HUES48 (cell line): Measurements from ENCODE around the gene POLR1B.
"Not testable (repeated sequence)": the region's sequence is repeated elsewhere in the genome, so short reads cannot be mapped to it uniquely, and the experiment has no call there.

Source experiments
- H3K27ac ChIP-seq: one replicate; pipeline ENCODE4 v1.7.0; 2013; ENCODE audit warnings: low read depth, low read length, inconsistent platforms
- H3K27me3 ChIP-seq: 2 replicates; pipeline ENCODE4 v1.6.1; 2013; ENCODE audit warnings: mild to moderate bottlenecking, low read length; ENCODE audit not compliant: control insufficient read depth, insufficient read depth
- H3K36me3 ChIP-seq: 2 replicates; pipeline ENCODE4 v1.6.1; 2013; ENCODE audit warnings: low read length; ENCODE audit not compliant: control insufficient read depth, insufficient read depth
- H3K4me1 ChIP-seq: 2 replicates; pipeline ENCODE4 v1.6.1; 2013; ENCODE audit warnings: mild to moderate bottlenecking, low read length; ENCODE audit not compliant: control insufficient read depth, insufficient read depth
- H3K4me3 ChIP-seq: 2 replicates; pipeline ENCODE4 v1.5.1; 2013; ENCODE audit warnings: mild to moderate bottlenecking, low read depth, low read length
- H3K9ac ChIP-seq: 2 replicates; pipeline ENCODE4 v1.6.1; 2013; ENCODE audit warnings: mild to moderate bottlenecking, low read depth, low read length, moderate library complexity
- H3K9me3 ChIP-seq: 2 replicates; pipeline ENCODE4 v1.6.1; 2013; ENCODE audit warnings: low read length; ENCODE audit not compliant: control insufficient read depth, insufficient read depth

The POLR1B gene

GRCh38 chr2:112519506-112519905, 22.8 kb upstream of the POLR1B start:
- Histone ChIP-seq H3K36me3 (peaks cover 48% of the 10 kb centered on the region), H3K27ac (no peak overlapping the region), H3K4me3 (no peak overlapping the region), H3K4me1 (no peaks in the 10 kb centered on the region), H3K9me3 (peaks cover 2% of the 10 kb centered on the region), H3K27me3 (no peaks in the 10 kb centered on the region), H3K9ac (no peak overlapping the region)

DNA sequence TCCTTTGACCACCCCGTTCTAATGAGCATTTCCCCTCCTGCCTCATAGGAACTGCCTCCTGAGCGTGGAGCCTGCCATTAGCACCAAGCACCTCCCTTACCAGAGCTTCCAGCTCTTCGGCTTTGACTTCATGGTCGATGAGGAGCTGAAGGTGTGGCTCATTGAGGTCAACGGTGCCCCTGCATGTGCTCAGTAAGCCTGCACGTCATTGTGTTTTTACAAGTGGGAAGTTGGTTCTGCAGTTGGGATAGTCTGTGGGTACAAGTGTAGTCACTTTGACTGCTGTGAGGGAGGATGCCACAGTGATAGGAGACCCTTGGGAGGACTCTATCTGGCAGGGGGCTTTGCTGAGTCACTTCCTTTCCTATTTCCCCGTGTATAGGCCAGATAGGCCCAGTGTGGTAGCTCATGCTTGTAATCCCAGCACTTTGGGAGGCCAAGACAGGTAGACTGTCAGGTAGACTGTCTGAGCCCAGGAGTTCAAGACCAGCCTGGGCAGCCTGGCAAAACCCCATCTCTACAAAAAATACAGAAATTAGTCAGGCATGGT, 22.0 kb upstream of the POLR1B start:
- H3K27ac ChIP-seq, result no peak overlapping the region
- H3K9me3 ChIP-seq, result no peaks in the 10 kb centered on the region
- no peaks in the 10 kb centered on the region for H3K4me1 ChIP-seq
- H3K27me3 ChIP-seq, result no peaks in the 10 kb centered on the region
- H3K36me3 ChIP-seq, result peaks cover 41% of the 10 kb centered on the region
- H3K9ac ChIP-seq, result no peak overlapping the region
- no peak overlapping the region for H3K4me3 ChIP-seq

- H3K9me3 ChIP-seq, result no peaks in the 10 kb centered on the region
- H3K36me3 ChIP-seq, result peaks cover 42% of the 10 kb centered on the region
- H3K27ac ChIP-seq, result no peak overlapping the region
- no peak overlapping the region for H3K4me3 ChIP-seq
- no peak overlapping the region for H3K9ac ChIP-seq
- H3K4me1 ChIP-seq, result no peaks in the 10 kb centered on the region
- no peaks in the 10 kb centered on the region for H3K27me3 ChIP-seq
These were observed 18.9 kb upstream of the POLR1B start for GRCh38 chr2:112523291-112523777.

DNA sequence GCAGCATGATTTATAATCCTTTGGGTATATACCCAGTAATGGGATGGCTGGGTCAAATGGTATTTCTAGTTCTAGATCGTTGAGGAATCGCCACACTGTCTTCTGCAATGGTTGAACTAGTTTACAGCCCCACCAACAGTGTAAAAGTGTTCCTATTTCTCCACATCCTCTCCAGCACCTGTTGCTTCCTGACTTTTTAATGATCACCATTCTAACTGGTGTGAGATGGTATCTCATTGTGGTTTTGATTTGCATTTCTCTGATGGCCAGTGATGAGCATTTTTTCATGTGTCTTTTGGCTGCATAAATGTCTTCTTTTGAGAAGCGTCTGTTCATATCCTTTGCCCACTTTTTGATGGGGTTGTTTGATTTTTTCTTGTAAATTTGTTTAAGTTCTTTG, 18.0 kb upstream of the POLR1B start:
- not testable (repeated sequence) for H3K27ac ChIP-seq, H3K9me3 ChIP-seq, H3K4me3 ChIP-seq, H3K4me1 ChIP-seq, H3K9ac ChIP-seq, H3K27me3 ChIP-seq
- H3K36me3 ChIP-seq, result peaks cover 47% of the 10 kb centered on the region

- H3K4me1 ChIP-seq, result no peaks in the 10 kb centered on the region
- no peak overlapping the region for H3K4me3 ChIP-seq
- H3K9ac ChIP-seq, result no peak overlapping the region
- H3K27me3 ChIP-seq, result no peaks in the 10 kb centered on the region
- no peaks in the 10 kb centered on the region for H3K9me3 ChIP-seq
- no peak overlapping the region for H3K27ac ChIP-seq
- H3K36me3 ChIP-seq, result peaks cover 45% of the 10 kb centered on the region
These were observed 13.7 kb upstream of the POLR1B start for GRCh38 chr2:112528541-112528940.

DNA sequence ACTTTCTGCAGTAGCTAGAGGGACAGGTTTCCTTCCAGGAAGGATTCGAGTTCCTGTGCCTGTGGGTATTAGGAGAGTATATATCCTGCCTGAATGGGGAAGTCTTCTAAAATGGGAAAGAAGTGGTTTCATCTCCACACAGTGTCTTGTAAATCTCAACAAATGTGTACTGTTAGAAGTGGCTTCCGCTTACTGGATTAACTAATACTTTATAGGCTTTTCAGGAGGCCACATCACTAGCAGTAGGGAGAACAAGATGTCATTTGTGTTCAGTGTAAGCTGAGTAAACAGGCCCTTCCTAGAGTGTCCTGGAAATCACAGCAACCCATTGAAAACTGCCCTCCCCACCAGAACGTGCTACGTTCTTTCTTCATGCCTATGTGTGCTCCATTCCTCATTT, 12.5 kb upstream of the POLR1B start:
- Histone ChIP-seq H3K4me1 (no peaks in the 10 kb centered on the region), H3K9ac (no peak overlapping the region), H3K9me3 (no peaks in the 10 kb centered on the region), H3K27ac (no peak overlapping the region), H3K36me3 (peaks cover 45% of the 10 kb centered on the region), H3K27me3 (no peaks in the 10 kb centered on the region), H3K4me3 (no peak overlapping the region)

DNA sequence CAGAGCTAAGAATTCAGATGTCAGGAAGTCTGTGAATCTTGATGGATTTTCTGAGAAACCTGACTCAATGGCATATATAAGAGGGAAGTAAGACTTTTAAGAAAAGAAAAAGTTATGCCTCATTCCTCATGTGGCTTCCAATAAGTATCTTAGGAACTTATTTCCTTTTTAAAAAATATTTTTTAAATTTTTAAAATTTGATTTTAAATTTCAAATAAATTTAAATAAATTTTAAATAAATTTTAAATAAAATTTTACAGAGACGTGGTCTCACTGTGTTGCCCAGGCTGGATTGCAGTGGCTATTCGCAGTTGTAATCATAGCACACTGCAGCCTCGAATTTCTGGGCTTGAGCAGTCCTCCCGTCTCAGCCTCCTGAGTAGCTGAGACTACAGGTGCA, 11.5 kb upstream of the POLR1B start:
- Histone ChIP-seq H3K9ac (no peak overlapping the region), H3K36me3 (peaks cover 45% of the 10 kb centered on the region)

DNA sequence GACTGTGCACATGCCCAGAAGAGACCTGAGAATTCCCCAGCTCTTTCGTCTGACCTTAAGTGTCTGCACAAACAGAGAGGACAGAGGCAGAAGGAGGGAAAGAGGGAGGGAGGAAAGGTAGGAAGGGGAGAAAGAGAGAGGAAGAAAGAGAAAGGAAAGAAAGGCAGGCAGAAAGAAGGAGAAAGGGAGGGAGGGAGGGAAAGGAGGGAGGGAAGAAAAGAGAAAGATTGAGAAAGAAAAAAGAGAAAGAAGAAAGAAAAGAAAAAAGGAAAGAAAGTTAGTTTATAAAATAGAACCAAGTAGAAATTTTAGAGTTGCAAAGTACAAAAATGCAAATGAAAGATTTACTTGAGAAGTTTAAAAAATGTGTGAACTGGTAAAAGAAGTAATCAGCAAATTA, 7.4 kb upstream of the POLR1B start:
- H3K36me3 ChIP-seq, result peaks cover 30% of the 10 kb centered on the region
- no peaks in the 10 kb centered on the region for H3K27me3 ChIP-seq
- no peak overlapping the region for H3K27ac ChIP-seq
- H3K4me1 ChIP-seq, result no peaks in the 10 kb centered on the region
- H3K9me3 ChIP-seq, result no peaks in the 10 kb centered on the region
- no peak overlapping the region for H3K4me3 ChIP-seq
- H3K9ac ChIP-seq, result no peak overlapping the region

More for the DNA sequence above, 11.5 kb upstream of the POLR1B start:
- H3K4me3 ChIP-seq, result no peak overlapping the region
- no peaks in the 10 kb centered on the region for H3K9me3 ChIP-seq
- no peaks in the 10 kb centered on the region for H3K27me3 ChIP-seq
- H3K4me1 ChIP-seq, result no peaks in the 10 kb centered on the region
- no peak overlapping the region for H3K27ac ChIP-seq

DNA sequence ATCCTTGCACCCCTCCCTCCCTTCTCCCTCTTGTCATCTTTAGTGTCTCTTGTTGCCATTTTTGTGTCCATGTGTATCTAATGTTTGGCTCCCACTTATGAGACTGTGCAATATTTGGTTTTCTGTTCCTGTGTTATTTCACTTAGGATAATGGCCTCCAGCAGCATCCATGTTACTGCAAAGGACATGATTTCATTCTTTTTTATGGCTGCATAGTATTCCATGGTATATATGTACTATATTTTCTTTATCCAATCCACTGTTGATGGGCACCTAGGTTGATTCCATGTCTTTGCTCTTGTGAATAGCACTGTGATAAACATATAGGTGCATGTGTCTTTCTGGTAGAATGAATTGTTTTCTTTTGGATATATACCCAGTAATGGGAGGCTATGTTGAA, 5.6 kb upstream of the POLR1B start:
- not testable (repeated sequence) for H3K4me1 ChIP-seq, H3K27ac ChIP-seq
- H3K36me3 ChIP-seq, result peaks cover 14% of the 10 kb centered on the region

DNA sequence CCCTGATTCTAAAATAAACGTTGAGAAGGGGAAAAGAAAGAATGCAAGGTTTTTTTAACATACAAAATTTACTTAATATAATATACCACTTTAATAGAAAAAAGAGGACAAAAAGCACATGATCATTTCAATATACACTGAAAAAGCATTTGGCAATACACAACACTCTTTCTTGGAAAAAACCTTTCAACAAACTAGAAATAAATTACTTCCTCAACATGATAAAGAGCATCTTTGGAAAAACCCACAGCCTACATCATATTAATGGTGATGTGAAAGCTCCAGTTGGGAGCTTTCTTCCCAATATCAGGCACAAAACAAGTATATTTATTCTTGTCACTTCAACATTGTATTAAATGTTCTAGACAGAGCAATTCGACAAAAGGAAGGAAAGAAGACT, 3.0 kb upstream of the POLR1B start:
- H3K4me1 ChIP-seq, result 0 out of 2 replicates have a peak, but pooled peaks cover 5% of the 10 kb centered on the region
- H3K9ac ChIP-seq, result no peak overlapping the region
- H3K27me3 ChIP-seq, result no peaks in the 10 kb centered on the region
- no peak overlapping the region for H3K27ac ChIP-seq
- H3K9me3 ChIP-seq, result no peaks in the 10 kb centered on the region
- no peak overlapping the region for H3K4me3 ChIP-seq
- no peaks in the 10 kb centered on the region for H3K36me3 ChIP-seq

More for the DNA sequence above, 5.6 kb upstream of the POLR1B start:
- H3K9ac ChIP-seq, H3K27me3 ChIP-seq, H3K9me3 ChIP-seq, H3K4me3 ChIP-seq: not testable (repeated sequence)

DNA sequence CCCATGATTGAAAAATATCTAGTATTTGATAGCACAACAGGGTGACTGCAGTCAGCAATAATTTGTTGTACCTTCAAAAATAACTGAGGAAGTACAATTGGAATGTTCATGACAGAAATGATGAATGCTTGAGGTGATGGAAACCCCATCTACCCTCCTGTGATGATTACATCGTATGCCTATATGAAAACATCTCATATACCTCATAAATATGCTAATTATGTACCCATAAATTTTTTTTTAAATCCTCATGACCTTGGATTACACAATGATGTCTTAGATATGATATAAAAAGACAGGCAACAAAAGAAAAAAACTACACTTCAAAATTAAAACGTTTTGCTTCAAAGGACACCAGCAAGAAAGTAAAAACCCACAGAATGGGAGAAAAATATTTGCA, 1.4 kb upstream of the POLR1B start:
- H3K36me3 ChIP-seq, result peaks cover 7% of the 10 kb centered on the region
- peak overlapping the region; percentile 96; the same call in 1 of the 2 replicates for H3K4me3 ChIP-seq
- H3K9ac ChIP-seq, result no peak overlapping the region
- no peaks in the 10 kb centered on the region for H3K9me3 ChIP-seq
- H3K27ac ChIP-seq, result no peak overlapping the region
- H3K4me1 ChIP-seq, result 0 out of 2 replicates have a peak, but pooled peaks cover 5% of the 10 kb centered on the region
- H3K27me3 ChIP-seq, result no peaks in the 10 kb centered on the region
